ENCODE results near the gene NR6A1. TPM values are rescaled to one million over a fixed set of nuclear protein-coding genes. Genes with fewer than 3 reads are reported as not detected.
A peak's percentile ranks its signal among the peaks of the same experiment; 100 is the strongest.

NR6A1 gene
- total RNA-seq, 1 experiment from 2014 or later, result 97.7 TPM

GRCh38 chr9:124487260-124488182 is 283.6 kb downstream of the NR6A1 start:
- Histone ChIP-seq H3K36me3 (replicated peaks; ENCODE audit: control insufficient read depth, insufficient read depth, low read length) (no peaks in the 10 kb centered on the region), H3K4me3 (ENCODE audit: insufficient read depth, low read depth, low read length) (no peak overlapping the region), H3K27me3 (ENCODE audit: control insufficient read depth, insufficient read depth, low read length) (peaks cover 5% of the 10 kb centered on the region; the same call in 1 of the 2 replicates)
- DNase-seq, result peak; percentile 84

- Histone ChIP-seq H3K36me3 (replicated peaks; ENCODE audit: control insufficient read depth, insufficient read depth, low read length) (no peaks in the 10 kb centered on the region), H3K27me3 (ENCODE audit: control insufficient read depth, insufficient read depth, low read length) (peaks cover 7% of the 10 kb centered on the region; the same call in 1 of the 2 replicates), H3K4me3 (ENCODE audit: insufficient read depth, low read depth, low read length) (no peak overlapping the region)
- no peak for DNase-seq
Measured at GRCh38 chr9:124486778-124487259, 284.3 kb downstream of the NR6A1 start.

DNA sequence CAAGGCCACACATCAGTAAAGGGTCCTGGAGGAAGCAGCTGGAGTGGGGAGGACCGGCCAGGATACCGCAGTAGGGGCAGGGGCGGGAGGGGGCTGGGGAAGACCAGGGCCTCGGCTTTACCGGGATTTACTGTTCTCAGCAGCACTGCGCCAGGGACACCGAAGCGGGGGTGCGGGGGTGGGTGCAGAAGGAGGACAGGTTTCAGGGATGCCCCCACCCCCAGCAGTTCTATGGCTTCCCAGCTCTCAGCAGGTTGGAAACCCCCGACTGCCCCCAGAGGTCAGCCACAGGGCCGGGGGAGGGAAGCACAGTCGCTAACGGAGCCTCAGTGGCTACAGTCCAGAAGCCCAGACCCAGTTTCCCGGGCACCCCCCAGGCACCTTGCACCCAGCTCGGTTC is 285.2 kb downstream of the NR6A1 start:
- Histone ChIP-seq H3K36me3 (replicated peaks; ENCODE audit: control insufficient read depth, insufficient read depth, low read length) (no peaks in the 10 kb centered on the region), H3K27me3 (ENCODE audit: control insufficient read depth, insufficient read depth, low read length) (peaks cover 9% of the 10 kb centered on the region), H3K4me3 (ENCODE audit: insufficient read depth, low read depth, low read length) (no peak overlapping the region)
- DNase-seq, result no peak

DNA sequence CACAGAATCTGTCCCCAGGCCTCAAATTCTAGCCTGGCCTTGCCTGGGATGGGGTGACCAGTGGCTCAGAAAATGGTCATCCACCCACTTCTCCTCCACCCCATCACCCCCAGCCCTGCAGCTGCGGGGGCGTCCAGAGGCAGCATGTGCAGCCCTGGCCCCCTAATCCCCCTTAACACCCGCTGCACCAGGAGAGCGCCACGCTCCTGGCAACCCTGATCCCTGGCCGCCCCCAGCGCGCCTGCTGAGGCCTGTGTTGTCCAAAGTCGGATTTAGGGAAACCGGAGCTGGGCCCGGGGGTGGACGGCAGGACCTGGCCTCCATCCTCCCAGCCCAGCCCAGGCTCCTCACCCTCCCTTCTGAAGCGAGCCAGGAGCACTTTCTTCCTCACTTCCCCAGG is 285.9 kb downstream of the NR6A1 start:
- Histone ChIP-seq H3K36me3 (replicated peaks; ENCODE audit: control insufficient read depth, insufficient read depth, low read length) (no peaks in the 10 kb centered on the region), H3K4me3 (ENCODE audit: insufficient read depth, low read depth, low read length) (no peak overlapping the region), H3K27me3 (ENCODE audit: control insufficient read depth, insufficient read depth, low read length) (peaks cover 9% of the 10 kb centered on the region)
- DNase-seq, result no peak

GRCh38 chr9:124483481-124483880 is 287.6 kb downstream of the NR6A1 start:
- no peaks in the 10 kb centered on the region for H3K36me3 ChIP-seq (replicated peaks; ENCODE audit: control insufficient read depth, insufficient read depth, low read length)
- H3K4me3 ChIP-seq (ENCODE audit: insufficient read depth, low read depth, low read length), result no peak overlapping the region
- DNase-seq, result no peak
- H3K27me3 ChIP-seq (ENCODE audit: control insufficient read depth, insufficient read depth, low read length), result peaks cover 24% of the 10 kb centered on the region

GRCh38 chr9:124482431-124483031 is 288.6 kb downstream of the NR6A1 start:
- H3K4me3 ChIP-seq (ENCODE audit: insufficient read depth, low read depth, low read length), result peak overlapping the region; percentile 19; the same call in 1 of the 2 replicates
- peaks cover 30% of the 10 kb centered on the region for H3K27me3 ChIP-seq (ENCODE audit: control insufficient read depth, insufficient read depth, low read length)
- DNase-seq, result peak; percentile 97
- no peaks in the 10 kb centered on the region for H3K36me3 ChIP-seq (replicated peaks; ENCODE audit: control insufficient read depth, insufficient read depth, low read length)

- H3K27me3 ChIP-seq (ENCODE audit: control insufficient read depth, insufficient read depth, low read length), result peaks cover 36% of the 10 kb centered on the region
Measured at GRCh38 chr9:124481115-124481514, 290.0 kb downstream of the NR6A1 start.

DNA sequence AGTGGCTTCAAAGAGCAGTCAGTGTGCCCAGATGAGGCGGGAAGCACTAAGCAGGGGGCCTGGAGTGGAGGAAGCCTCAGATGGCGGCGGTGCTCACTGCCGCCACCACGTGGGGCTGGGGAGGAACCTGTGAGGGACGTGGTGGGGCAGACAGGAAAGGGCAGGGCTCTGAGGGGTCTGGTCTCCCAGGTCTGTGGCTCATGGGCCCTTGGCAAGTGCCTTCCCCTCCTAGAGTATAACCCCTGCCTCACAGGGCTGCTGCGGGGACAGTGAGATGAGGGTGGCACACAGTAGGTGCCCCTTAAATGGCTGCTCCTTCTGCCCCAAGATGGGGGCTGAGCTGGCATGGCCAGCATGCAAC is 290.5 kb downstream of the NR6A1 start:
- no peaks in the 10 kb centered on the region for H3K36me3 ChIP-seq (replicated peaks; ENCODE audit: control insufficient read depth, insufficient read depth, low read length)
- H3K4me3 ChIP-seq (ENCODE audit: insufficient read depth, low read depth, low read length), result no peak overlapping the region
- peak; percentile 97 for DNase-seq

More at GRCh38 chr9:124481115-124481514, 290.0 kb downstream of the NR6A1 start:
- Histone ChIP-seq H3K4me3 (ENCODE audit: insufficient read depth, low read depth, low read length) (no peak overlapping the region), H3K36me3 (replicated peaks; ENCODE audit: control insufficient read depth, insufficient read depth, low read length) (no peaks in the 10 kb centered on the region)
- DNase-seq, result no peak

GRCh38 chr9:124479947-124480620 is 291.0 kb downstream of the NR6A1 start:
- no peak for DNase-seq
- Histone ChIP-seq H3K4me3 (ENCODE audit: insufficient read depth, low read depth, low read length) (no peak overlapping the region), H3K36me3 (replicated peaks; ENCODE audit: control insufficient read depth, insufficient read depth, low read length) (no peaks in the 10 kb centered on the region), H3K27me3 (ENCODE audit: control insufficient read depth, insufficient read depth, low read length) (peaks cover 38% of the 10 kb centered on the region)

More for the DNA sequence above, 290.5 kb downstream of the NR6A1 start:
- peaks cover 38% of the 10 kb centered on the region for H3K27me3 ChIP-seq (ENCODE audit: control insufficient read depth, insufficient read depth, low read length)

DNA sequence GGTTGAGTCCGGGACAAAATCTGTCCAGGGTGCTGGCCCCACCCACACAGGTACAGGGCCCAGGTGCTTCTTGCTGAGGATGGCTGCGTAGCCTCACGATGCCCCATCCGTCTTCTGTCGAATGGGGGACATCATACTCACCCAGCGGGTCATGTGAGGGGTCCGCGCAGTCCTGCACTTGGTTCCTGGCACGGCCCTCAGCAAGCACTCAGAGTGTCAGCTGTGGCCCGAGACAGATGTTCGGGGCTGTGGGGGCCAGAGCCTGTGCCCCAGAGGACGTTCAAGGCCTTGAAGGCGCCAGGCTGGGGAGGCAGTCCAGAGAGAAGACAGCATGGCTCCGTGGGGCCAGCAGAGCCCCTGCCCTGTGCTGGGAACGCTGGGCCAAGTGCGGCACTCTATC is 291.7 kb downstream of the NR6A1 start:
- no peak for DNase-seq
- H3K36me3 ChIP-seq (replicated peaks; ENCODE audit: control insufficient read depth, insufficient read depth, low read length), result no peaks in the 10 kb centered on the region
- H3K4me3 ChIP-seq (ENCODE audit: insufficient read depth, low read depth, low read length), result no peak overlapping the region
- peaks cover 38% of the 10 kb centered on the region for H3K27me3 ChIP-seq (ENCODE audit: control insufficient read depth, insufficient read depth, low read length)

DNA sequence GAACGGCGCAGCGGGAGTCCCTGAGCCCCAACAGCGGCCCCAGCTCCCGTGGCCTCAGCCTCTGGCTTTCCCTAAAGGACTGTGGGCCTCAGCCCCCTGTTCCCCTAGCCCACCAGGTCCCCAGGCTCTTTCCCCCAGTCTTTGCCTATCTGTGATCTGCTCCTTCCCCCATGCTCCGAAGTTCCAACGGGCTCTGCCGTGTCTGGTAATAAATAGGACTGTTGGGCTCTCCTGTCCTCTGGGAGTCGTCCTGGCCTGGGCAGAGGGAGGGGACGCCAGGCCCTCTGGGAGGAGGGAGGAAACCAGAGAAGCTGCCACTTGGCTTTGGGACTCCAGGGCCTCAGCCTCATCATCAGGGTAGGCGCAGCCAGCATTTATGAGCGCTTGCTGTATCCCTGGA is 292.8 kb downstream of the NR6A1 start:
- Histone ChIP-seq H3K27me3 (ENCODE audit: control insufficient read depth, insufficient read depth, low read length) (peaks cover 38% of the 10 kb centered on the region), H3K4me3 (ENCODE audit: insufficient read depth, low read depth, low read length) (peak overlapping the region; percentile 49), H3K36me3 (replicated peaks; ENCODE audit: control insufficient read depth, insufficient read depth, low read length) (no peaks in the 10 kb centered on the region)
- no peak for DNase-seq

GRCh38 chr9:124477648-124478285 is 293.3 kb downstream of the NR6A1 start:
- no peaks in the 10 kb centered on the region for H3K36me3 ChIP-seq (replicated peaks; ENCODE audit: control insufficient read depth, insufficient read depth, low read length)
- DNase-seq, result peak; percentile 89
- H3K4me3 ChIP-seq (ENCODE audit: insufficient read depth, low read depth, low read length), result peak overlapping the region; percentile 49
- H3K27me3 ChIP-seq (ENCODE audit: control insufficient read depth, insufficient read depth, low read length), result peaks cover 38% of the 10 kb centered on the region

GRCh38 chr9:124477211-124477647 is 293.9 kb downstream of the NR6A1 start:
- Histone ChIP-seq H3K4me3 (ENCODE audit: insufficient read depth, low read depth, low read length) (peak overlapping the region; percentile 49), H3K27me3 (ENCODE audit: control insufficient read depth, insufficient read depth, low read length) (peaks cover 38% of the 10 kb centered on the region), H3K36me3 (replicated peaks; ENCODE audit: control insufficient read depth, insufficient read depth, low read length) (no peaks in the 10 kb centered on the region)
- peak; percentile 86 for DNase-seq

Measured in H7 (cell line).